ENCODE results near the gene CDH10. TPM values are rescaled to one million over a fixed set of nuclear protein-coding genes. Genes with fewer than 3 reads are reported as not detected.

CDH10 gene
- total RNA-seq, 1 donor from 2014 or later = 0.52 TPM

DNA sequence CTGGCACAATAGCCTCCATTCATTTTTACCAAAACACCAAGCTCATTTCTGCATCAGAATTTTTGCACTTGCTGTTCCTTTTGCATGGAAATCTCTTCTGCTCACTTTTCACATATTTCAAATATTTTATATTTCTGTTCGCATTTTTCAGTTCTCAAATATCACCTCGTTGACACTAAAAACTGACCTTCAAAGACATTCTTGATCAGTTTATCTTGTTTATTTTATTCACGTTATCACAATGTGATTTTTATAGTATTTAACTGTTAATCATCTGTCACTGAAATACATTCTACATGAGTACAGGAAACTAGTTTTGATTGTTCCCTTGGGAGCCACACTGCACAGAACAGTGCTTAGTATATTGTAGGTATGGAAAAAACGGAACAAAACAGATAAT lies 29.6 kb downstream of the CDH10 start:
- Histone ChIP-seq H3K9me3 (ENCODE audit: control insufficient read depth in 3 of 3, low read length in 3 of 3) (no peaks in the 10 kb centered on the region), H3K4me3 (ENCODE audit: low read length in 3 of 3) (no peak overlapping the region), H3K27ac (ENCODE audit: low read depth, low read length) (no peak overlapping the region), H3K36me3 (ENCODE audit: control insufficient read depth in 3 of 3, insufficient read depth in 3 of 3, low read length in 3 of 3) (no peaks in the 10 kb centered on the region), H3K27me3 (ENCODE audit: control insufficient read depth in 3 of 3, insufficient read depth in 3 of 3, low read length in 3 of 3) (no peaks in the 10 kb centered on the region), H3K4me1 (ENCODE audit: control insufficient read depth in 3 of 3, insufficient read depth in 3 of 3, low read length in 3 of 3) (no peaks in the 10 kb centered on the region), H3K9ac (ENCODE audit: low read depth in 1 of 3, low read length in 3 of 3) (no peak overlapping the region)

DNA sequence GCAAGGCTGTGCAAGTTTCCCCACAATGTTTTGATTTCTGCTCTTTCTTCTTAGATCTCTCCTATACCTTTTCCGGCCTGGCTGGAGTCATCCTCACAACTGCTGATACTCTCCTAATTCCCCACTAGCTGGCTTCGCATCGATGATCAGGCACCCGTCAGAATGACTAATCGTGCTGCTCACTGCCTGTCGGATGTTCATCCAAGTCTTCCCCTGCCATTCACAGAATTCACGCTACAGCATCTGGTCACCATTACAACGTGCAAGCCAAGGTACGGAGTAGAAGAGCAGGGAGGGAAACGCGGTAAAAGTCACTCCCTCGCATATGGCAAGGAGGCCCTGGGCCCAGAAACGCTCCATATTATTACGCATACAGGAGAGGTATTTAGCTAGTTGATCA lies 35.1 kb downstream of the CDH10 start:
- H3K27ac ChIP-seq (ENCODE audit: low read depth, low read length) = no peak overlapping the region
- no peaks in the 10 kb centered on the region for H3K36me3 ChIP-seq (ENCODE audit: control insufficient read depth in 3 of 3, insufficient read depth in 3 of 3, low read length in 3 of 3)
- H3K4me3 ChIP-seq (ENCODE audit: low read length in 3 of 3) = no peak overlapping the region
- no peaks in the 10 kb centered on the region for H3K4me1 ChIP-seq (ENCODE audit: control insufficient read depth in 3 of 3, insufficient read depth in 3 of 3, low read length in 3 of 3)
- peaks cover 0 to 3% (median 0%) of the 10 kb centered on the region in 3 donors for H3K9me3 ChIP-seq (ENCODE audit: control insufficient read depth in 3 of 3, low read length in 3 of 3)
- no peaks in the 10 kb centered on the region for H3K27me3 ChIP-seq (ENCODE audit: control insufficient read depth in 3 of 3, insufficient read depth in 3 of 3, low read length in 3 of 3)
- no peak overlapping the region for H3K9ac ChIP-seq (ENCODE audit: low read depth in 1 of 3, low read length in 3 of 3)

- no peak overlapping the region for H3K9ac ChIP-seq (ENCODE audit: low read depth in 1 of 3, low read length in 3 of 3)
- no peaks in the 10 kb centered on the region for H3K36me3 ChIP-seq (ENCODE audit: control insufficient read depth in 3 of 3, insufficient read depth in 3 of 3, low read length in 3 of 3)
- H3K27me3 ChIP-seq (ENCODE audit: control insufficient read depth in 3 of 3, insufficient read depth in 3 of 3, low read length in 3 of 3) = no peaks in the 10 kb centered on the region
- H3K4me3 ChIP-seq (ENCODE audit: low read length in 3 of 3) = no peak overlapping the region
- H3K4me1 ChIP-seq (ENCODE audit: control insufficient read depth in 3 of 3, insufficient read depth in 3 of 3, low read length in 3 of 3) = no peaks in the 10 kb centered on the region
- peaks cover 0 to 3% (median 0%) of the 10 kb centered on the region in 3 donors for H3K9me3 ChIP-seq (ENCODE audit: control insufficient read depth in 3 of 3, low read length in 3 of 3)
- no peak overlapping the region for H3K27ac ChIP-seq (ENCODE audit: low read depth, low read length)
These were observed 37.8 kb downstream of the CDH10 start for GRCh38 chr5:24606971-24607370.

GRCh38 chr5:24602188-24602587 lies 42.6 kb downstream of the CDH10 start:
- Histone ChIP-seq H3K36me3 (ENCODE audit: control insufficient read depth in 3 of 3, insufficient read depth in 3 of 3, low read length in 3 of 3) (no peaks in the 10 kb centered on the region), H3K4me3 (ENCODE audit: low read length in 3 of 3) (no peak overlapping the region), H3K27ac (ENCODE audit: low read depth, low read length) (no peak overlapping the region), H3K9me3 (ENCODE audit: control insufficient read depth in 3 of 3, low read length in 3 of 3) (no peaks in the 10 kb centered on the region), H3K4me1 (ENCODE audit: control insufficient read depth in 3 of 3, insufficient read depth in 3 of 3, low read length in 3 of 3) (no peaks in the 10 kb centered on the region), H3K9ac (ENCODE audit: low read depth in 1 of 3, low read length in 3 of 3) (no peak overlapping the region), H3K27me3 (ENCODE audit: control insufficient read depth in 3 of 3, insufficient read depth in 3 of 3, low read length in 3 of 3) (no peaks in the 10 kb centered on the region)

DNA sequence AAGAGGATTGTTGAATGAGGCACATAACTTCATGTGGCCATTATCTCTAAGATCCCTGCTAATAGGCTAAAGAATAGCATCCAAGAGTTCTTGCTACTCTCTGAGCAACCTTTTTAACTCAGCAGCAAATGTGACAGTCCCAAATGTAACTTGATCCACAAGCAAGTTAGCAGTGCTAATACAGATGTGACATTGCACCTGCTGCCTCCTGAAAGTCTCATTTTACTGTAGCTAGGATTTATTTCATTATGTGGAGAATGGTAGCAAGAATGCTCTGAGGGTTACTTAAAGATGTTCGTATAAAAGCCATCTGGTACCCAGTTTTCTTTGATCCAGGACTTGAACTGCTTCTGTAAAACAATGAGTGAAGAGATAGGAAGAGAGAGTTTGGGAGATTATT lies 45.8 kb downstream of the CDH10 start:
- Histone ChIP-seq H3K27ac (ENCODE audit: low read depth, low read length) (no peak overlapping the region), H3K27me3 (ENCODE audit: control insufficient read depth in 3 of 3, insufficient read depth in 3 of 3, low read length in 3 of 3) (no peaks in the 10 kb centered on the region), H3K36me3 (ENCODE audit: control insufficient read depth in 3 of 3, insufficient read depth in 3 of 3, low read length in 3 of 3) (no peaks in the 10 kb centered on the region), H3K9me3 (ENCODE audit: control insufficient read depth in 3 of 3, low read length in 3 of 3) (no peaks in the 10 kb centered on the region), H3K4me1 (ENCODE audit: control insufficient read depth in 3 of 3, insufficient read depth in 3 of 3, low read length in 3 of 3) (no peaks in the 10 kb centered on the region), H3K9ac (ENCODE audit: low read depth in 1 of 3, low read length in 3 of 3) (no peak overlapping the region), H3K4me3 (ENCODE audit: low read length in 3 of 3) (no peak overlapping the region)

GRCh38 chr5:24595329-24595728 lies 49.4 kb downstream of the CDH10 start:
- Histone ChIP-seq H3K4me1 (ENCODE audit: control insufficient read depth in 3 of 3, insufficient read depth in 3 of 3, low read length in 3 of 3) (no peaks in the 10 kb centered on the region), H3K4me3 (ENCODE audit: low read length in 3 of 3) (no peak overlapping the region), H3K27me3 (ENCODE audit: control insufficient read depth in 3 of 3, insufficient read depth in 3 of 3, low read length in 3 of 3) (no peaks in the 10 kb centered on the region), H3K36me3 (ENCODE audit: control insufficient read depth in 3 of 3, insufficient read depth in 3 of 3, low read length in 3 of 3) (no peaks in the 10 kb centered on the region), H3K9ac (ENCODE audit: low read depth in 1 of 3, low read length in 3 of 3) (no peak overlapping the region), H3K27ac (ENCODE audit: low read depth, low read length) (no peak overlapping the region), H3K9me3 (ENCODE audit: control insufficient read depth in 3 of 3, low read length in 3 of 3) (no peaks in the 10 kb centered on the region)

- Histone ChIP-seq H3K9ac (ENCODE audit: low read depth in 1 of 3, low read length in 3 of 3) (no peak overlapping the region), H3K36me3 (ENCODE audit: control insufficient read depth in 3 of 3, insufficient read depth in 3 of 3, low read length in 3 of 3) (no peaks in the 10 kb centered on the region), H3K9me3 (ENCODE audit: control insufficient read depth in 3 of 3, low read length in 3 of 3) (no peaks in the 10 kb centered on the region), H3K4me3 (ENCODE audit: low read length in 3 of 3) (no peak overlapping the region), H3K27me3 (ENCODE audit: control insufficient read depth in 3 of 3, insufficient read depth in 3 of 3, low read length in 3 of 3) (no peaks in the 10 kb centered on the region), H3K4me1 (ENCODE audit: control insufficient read depth in 3 of 3, insufficient read depth in 3 of 3, low read length in 3 of 3) (no peaks in the 10 kb centered on the region), H3K27ac (ENCODE audit: low read depth, low read length) (no peak overlapping the region)
These were observed 53.4 kb downstream of the CDH10 start for GRCh38 chr5:24591426-24591825.

GRCh38 chr5:24589566-24589965 lies 55.2 kb downstream of the CDH10 start:
- no peak overlapping the region for H3K4me3 ChIP-seq (ENCODE audit: low read length in 3 of 3)
- no peaks in the 10 kb centered on the region for H3K4me1 ChIP-seq (ENCODE audit: control insufficient read depth in 3 of 3, insufficient read depth in 3 of 3, low read length in 3 of 3)
- no peaks in the 10 kb centered on the region for H3K36me3 ChIP-seq (ENCODE audit: control insufficient read depth in 3 of 3, insufficient read depth in 3 of 3, low read length in 3 of 3)
- no peaks in the 10 kb centered on the region for H3K27me3 ChIP-seq (ENCODE audit: control insufficient read depth in 3 of 3, insufficient read depth in 3 of 3, low read length in 3 of 3)
- H3K9ac ChIP-seq (ENCODE audit: low read depth in 1 of 3, low read length in 3 of 3) = no peak overlapping the region
- H3K27ac ChIP-seq (ENCODE audit: low read depth, low read length) = no peak overlapping the region
- no peaks in the 10 kb centered on the region for H3K9me3 ChIP-seq (ENCODE audit: control insufficient read depth in 3 of 3, low read length in 3 of 3)

GRCh38 chr5:24585751-24586150 lies 59.0 kb downstream of the CDH10 start:
- no peaks in the 10 kb centered on the region for H3K27me3 ChIP-seq (ENCODE audit: control insufficient read depth in 3 of 3, insufficient read depth in 3 of 3, low read length in 3 of 3)
- no peaks in the 10 kb centered on the region for H3K36me3 ChIP-seq (ENCODE audit: control insufficient read depth in 3 of 3, insufficient read depth in 3 of 3, low read length in 3 of 3)
- H3K4me3 ChIP-seq (ENCODE audit: low read length in 3 of 3) = no peak overlapping the region
- no peaks in the 10 kb centered on the region for H3K9me3 ChIP-seq (ENCODE audit: control insufficient read depth in 3 of 3, low read length in 3 of 3)
- H3K27ac ChIP-seq (ENCODE audit: low read depth, low read length) = no peak overlapping the region
- no peaks in the 10 kb centered on the region for H3K4me1 ChIP-seq (ENCODE audit: control insufficient read depth in 3 of 3, insufficient read depth in 3 of 3, low read length in 3 of 3)
- H3K9ac ChIP-seq (ENCODE audit: low read depth in 1 of 3, low read length in 3 of 3) = no peak overlapping the region

DNA sequence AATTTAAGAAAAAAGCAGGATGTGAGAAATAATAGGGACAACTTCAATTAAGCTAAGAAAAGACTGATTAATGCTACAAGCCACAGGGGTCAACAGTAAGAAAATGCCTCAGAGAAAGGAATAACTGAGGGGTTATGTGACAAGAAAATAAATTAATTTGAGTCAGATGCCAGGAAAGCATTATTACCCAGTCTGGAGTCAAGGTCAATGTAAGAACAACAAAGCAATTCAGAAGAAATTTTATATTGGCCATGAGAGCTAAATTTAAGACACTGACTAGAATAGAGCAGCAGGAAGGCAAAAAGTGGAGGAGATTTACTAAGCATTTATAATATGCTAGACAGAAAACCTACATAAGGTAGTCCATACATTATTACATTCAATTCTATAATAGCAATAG lies 73.5 kb downstream of the CDH10 start:
- no peak overlapping the region for H3K27ac ChIP-seq (ENCODE audit: low read depth, low read length)
- no peaks in the 10 kb centered on the region for H3K9me3 ChIP-seq (ENCODE audit: control insufficient read depth in 3 of 3, low read length in 3 of 3)
- H3K4me1 ChIP-seq (ENCODE audit: control insufficient read depth in 3 of 3, insufficient read depth in 3 of 3, low read length in 3 of 3) = no peaks in the 10 kb centered on the region
- H3K36me3 ChIP-seq (ENCODE audit: control insufficient read depth in 3 of 3, insufficient read depth in 3 of 3, low read length in 3 of 3) = no peaks in the 10 kb centered on the region
- no peak overlapping the region for H3K9ac ChIP-seq (ENCODE audit: low read depth in 1 of 3, low read length in 3 of 3)
- H3K4me3 ChIP-seq (ENCODE audit: low read length in 3 of 3) = no peak overlapping the region
- no peaks in the 10 kb centered on the region for H3K27me3 ChIP-seq (ENCODE audit: control insufficient read depth in 3 of 3, insufficient read depth in 3 of 3, low read length in 3 of 3)

DNA sequence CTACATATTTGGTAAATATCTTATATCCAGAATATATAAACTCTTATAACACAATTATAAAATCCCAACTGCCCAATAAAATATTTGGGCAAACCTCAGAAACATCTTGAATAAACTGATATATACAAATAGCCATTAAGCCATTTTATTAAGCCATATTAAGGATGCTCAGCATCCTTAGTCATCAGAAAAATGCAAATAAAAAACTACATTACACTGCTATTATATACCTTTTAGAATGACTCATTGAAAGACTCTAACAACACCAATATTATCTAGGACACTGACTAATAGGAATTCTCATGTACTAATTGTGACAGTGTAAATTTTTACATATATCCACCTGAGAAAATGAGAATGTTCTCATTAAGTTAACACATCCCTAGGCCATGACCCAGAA lies 77.8 kb downstream of the CDH10 start:
- no peaks in the 10 kb centered on the region for H3K4me1 ChIP-seq (ENCODE audit: control insufficient read depth in 3 of 3, insufficient read depth in 3 of 3, low read length in 3 of 3)
- no peak overlapping the region for H3K4me3 ChIP-seq (ENCODE audit: low read length in 3 of 3)
- no peak overlapping the region for H3K27ac ChIP-seq (ENCODE audit: low read depth, low read length)
- no peaks in the 10 kb centered on the region for H3K27me3 ChIP-seq (ENCODE audit: control insufficient read depth in 3 of 3, insufficient read depth in 3 of 3, low read length in 3 of 3)
- H3K36me3 ChIP-seq (ENCODE audit: control insufficient read depth in 3 of 3, insufficient read depth in 3 of 3, low read length in 3 of 3) = no peaks in the 10 kb centered on the region
- H3K9ac ChIP-seq (ENCODE audit: low read depth in 1 of 3, low read length in 3 of 3) = no peak overlapping the region
- no peaks in the 10 kb centered on the region for H3K9me3 ChIP-seq (ENCODE audit: control insufficient read depth in 3 of 3, low read length in 3 of 3)
